GM12891 (cell line): ENCODE results near the gene ABCC3.

Experiments used
- PAX5 ChIP-seq: IDR thresholded peaks from 2 replicates; pipeline ENCODE4 v1.6.1; 2011; ENCODE audit warnings: low read length, moderate library complexity, mild to moderate bottlenecking; ENCODE audit not compliant: insufficient read depth, severe bottlenecking
- POLR2A ChIP-seq: IDR thresholded peaks from 2 replicates; pipeline ENCODE4 v1.6.1; 2011; ENCODE audit warnings: low read depth, low read length, control low read depth
- POLR2AphosphoS5 ChIP-seq: IDR thresholded peaks from 2 replicates; pipeline ENCODE4 v1.6.1; 2011; ENCODE audit warnings: low read depth, low read length, control low read depth
- POU2F2 ChIP-seq: IDR thresholded peaks from 2 replicates; pipeline ENCODE4 v1.6.1; 2011; ENCODE audit warnings: low read depth, mild to moderate bottlenecking, control low read depth, low read length, moderate library complexity
- SPI1 ChIP-seq: IDR thresholded peaks from 2 replicates; pipeline ENCODE4 v1.6.1; 2011; ENCODE audit warnings: low read depth, low read length, control low read depth
- TAF1 ChIP-seq: IDR thresholded peaks from 2 replicates; pipeline ENCODE4 v1.6.1; 2011; ENCODE audit warnings: low read depth, low read length, control low read depth

- TF ChIP-seq POLR2A (no peak), POLR2AphosphoS5 (no peak), SPI1 (no peak), TAF1 (no peak), PAX5 (no peak), POU2F2 (no peak)
These were observed 2.6 kb upstream of the ABCC3 start for GRCh38 chr17:50631908-50632571.
